CD4-positive, alpha-beta T cell treated with Interferon alpha-2 for 1 hour (primary cell): Measurements from ENCODE around the gene SOHLH1.

Experiments
- DNase-seq, 2 donors: peaks; one replicate each; pipeline ENCODE4 v3.0.0-alpha.2; 2020 to 2022

Gene SOHLH1

DNA sequence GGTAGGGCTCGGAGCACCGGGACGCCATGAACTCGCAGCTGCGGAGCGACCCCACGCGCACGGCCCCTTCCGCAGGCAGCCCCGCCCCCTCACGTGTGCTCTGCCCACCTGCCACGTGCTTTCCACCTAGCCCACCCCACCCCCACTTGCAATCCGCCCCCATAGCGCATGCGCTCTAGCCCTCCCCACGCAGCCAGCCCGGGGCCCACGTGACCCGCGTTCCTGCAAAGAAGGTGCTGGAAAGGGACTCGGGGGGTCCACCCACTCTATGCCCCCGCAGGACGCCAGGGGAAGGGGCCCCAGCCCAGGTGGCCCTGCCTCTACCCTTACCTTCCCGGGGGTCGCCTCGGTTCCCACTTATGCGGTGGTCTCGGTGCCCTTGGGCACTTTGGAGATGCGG lies at the start of gene SOHLH1:
Gene SOHLH1, minus strand, starts transcription at position 42 of the 400 bp plus-strand sequence. Its CDS starts 14 bp downstream, at position 28.
- DNase-seq: no peak

DNA sequence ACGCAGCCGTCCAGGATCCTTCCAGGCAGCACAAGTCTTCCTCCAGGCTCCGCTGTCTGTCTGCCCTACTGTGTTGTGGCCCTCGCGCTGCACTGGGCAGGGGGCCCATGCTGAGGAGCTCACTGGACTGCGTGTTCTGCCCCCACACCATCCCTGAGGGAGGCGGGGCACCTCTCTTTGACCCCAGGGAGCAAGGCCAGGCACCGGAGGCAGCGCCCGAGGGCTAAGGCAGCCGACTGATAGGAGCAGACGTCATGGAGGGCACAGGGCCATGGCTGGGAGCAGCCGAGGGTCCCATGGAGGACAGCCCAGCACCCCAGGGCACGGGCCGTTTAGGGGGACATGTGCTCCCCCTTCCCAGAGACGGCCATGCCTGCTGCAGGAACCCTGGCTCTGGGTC lies 49.4 kb upstream of the SOHLH1 start:
- no peak for DNase-seq

DNA sequence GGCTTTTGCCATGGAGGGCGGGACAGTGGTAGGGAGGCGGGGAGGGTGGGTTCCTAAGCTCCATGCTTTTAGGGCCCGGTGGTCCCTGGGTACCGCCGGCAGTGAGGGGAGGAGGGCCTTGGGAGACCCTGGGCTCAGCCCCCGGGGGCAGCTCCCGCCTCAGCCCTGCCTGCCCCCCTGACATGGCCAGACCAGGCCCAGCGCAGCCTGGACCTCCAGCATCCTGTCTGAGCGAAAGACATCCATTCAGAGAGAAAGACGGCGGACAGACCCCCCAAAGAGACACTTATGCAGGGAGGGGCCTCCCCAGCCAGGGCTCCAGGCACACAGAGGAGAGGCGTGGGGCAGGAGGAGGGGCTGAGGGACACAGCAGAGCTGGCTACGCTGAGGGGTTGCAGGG lies 48.0 kb upstream of the SOHLH1 start:
- DNase-seq: no peak

- no peak for DNase-seq
Measured at GRCh38 chr9:135746565-135746964, 47.3 kb upstream of the SOHLH1 start.

DNA sequence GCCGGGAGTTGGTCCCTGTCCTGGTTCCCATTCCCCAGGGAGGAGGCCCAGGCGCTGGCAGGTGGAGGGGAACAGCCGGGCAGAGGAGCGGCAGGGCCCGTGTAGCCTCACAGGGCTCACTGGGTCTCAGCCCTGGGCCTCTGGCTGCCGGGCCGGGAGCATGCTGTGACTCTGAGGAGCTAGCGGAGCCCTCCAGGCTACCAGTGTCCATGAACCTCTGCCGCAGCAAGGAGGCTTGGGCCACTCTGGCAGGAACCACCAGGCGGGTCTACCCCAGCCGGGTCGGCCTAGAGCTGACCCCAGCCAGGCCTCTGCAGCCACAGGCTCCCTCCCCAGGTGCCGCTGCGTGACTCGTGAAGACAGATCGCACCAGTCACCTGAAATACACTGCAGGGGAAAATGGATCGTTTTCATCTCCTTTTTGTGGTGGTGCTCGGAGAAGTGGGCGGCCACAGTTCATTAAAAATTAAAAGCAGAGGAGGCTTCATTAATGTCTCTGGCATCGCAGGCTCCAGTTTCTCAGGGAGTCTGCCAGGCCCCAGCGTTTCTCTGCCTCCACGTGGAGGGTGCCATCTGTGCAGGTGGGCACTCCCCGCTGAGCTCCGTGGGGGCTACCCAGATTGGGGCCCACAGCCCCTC lies 46.5 kb upstream of the SOHLH1 start:
- DNase-seq: no peak

DNA sequence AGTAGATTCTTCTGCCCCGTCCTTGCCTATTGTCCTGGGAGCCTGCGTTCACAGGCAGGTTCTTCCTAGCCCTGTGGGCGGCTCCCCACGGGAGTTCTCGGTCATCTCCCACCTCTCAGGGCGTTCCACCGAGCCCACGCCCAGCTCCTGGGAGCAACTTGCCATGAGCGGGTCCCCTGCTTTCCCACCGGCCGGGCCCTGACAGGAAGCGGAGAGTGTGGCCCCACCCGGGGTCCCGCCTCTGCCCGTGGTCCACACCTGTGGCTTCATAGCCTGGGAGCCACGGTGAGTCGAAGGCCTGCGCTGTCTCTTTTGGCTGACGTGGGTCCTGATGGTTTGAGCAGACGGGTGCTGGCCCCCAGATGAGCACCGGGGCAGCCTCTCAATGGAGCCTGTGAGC lies 45.9 kb upstream of the SOHLH1 start:
- no peak for DNase-seq

DNA sequence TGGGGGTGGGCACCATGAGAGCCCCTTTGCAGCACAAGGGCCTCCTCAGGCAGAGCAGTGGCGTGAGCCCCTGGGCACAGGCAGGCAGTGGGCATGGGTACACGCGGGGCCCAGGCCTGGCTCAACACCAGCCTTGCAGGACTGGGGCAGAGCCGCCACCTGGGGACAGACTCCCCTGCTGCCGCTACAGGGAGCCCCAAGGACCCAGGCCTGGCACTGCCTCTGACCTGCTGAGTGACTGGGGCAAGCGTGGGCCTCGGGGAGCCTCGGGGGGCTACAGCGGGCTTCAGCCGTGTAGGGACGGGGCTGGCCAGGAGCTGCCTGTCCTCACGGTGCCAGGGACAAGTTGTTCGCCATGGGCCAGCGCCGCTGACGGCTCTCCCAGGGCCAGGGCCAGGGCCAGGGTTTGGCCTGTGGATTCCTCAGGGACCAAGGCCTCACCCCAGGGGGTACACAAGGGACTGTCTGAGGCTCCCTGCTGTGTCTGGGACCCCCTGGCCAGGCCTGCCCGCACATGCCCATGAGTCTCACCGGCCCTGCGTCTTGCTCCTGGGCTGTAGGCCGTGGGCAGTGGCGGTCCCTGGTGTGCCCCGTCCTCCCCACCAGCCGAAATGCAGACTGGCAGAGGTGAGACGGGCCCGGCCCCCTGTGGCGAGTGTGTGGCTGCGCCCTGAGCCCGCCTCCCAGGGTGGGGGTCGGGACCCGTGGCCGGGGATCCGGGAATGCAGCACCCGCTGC lies 45.2 kb upstream of the SOHLH1 start:
- DNase-seq: no peak

DNA sequence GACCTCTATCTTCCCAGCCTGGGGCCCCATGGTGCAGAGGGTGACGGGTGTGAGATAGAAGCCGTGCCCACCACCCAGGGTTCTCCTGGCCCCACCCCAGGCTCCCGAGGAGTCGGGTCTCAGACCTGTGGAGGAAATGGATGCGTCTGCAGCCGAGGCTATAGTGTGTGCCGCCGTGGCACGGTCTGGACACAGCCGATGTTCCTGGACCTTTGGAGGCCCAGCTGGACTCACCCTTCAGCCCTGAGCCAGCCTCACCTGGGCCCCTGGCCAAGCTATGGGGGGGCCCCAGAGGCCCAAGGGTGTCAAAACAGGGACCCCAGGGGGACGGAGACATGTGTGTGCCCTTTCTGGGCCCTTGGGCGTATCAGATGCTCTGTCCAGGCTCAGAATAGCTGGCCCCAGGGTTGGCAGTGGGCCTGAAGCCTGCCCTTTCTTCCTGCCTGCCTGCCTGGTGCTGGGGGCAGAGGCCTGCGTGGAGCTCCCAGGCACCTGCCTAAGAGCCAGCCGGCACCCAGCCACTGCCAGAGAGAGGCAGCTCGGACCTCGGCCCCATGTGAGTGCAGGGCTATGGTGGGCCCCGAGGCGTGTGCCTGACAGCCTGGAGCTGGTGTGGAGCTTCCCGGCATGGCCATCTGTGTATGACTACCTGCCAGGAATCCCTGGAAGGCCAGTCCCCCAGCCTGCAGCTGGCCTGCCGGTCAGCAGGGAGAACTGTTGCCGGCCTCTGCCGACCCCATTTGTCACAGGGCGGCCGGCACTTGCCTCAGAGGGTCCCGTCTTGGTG lies 44.5 kb upstream of the SOHLH1 start:
- DNase-seq: no peak

DNA sequence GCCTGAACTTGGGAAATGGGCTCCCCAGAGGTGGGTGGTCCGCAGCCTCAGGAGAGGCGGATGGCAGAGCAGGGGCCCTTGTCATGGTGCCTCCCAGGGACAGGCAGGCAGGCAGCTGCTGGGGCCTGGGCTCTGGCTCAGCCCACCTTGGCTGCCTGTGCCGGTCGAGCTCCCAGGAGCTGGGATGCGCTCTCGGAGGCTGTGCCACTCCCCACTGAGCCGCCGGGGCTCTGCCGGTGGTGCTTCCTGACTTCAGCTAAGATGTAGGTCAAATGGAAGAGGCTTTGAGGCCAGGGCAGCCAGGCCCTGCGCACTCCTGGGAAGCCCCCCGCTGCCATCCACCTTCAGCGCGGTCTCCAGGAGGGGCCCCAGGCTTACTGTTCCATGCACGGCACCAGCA lies 43.7 kb upstream of the SOHLH1 start:
- DNase-seq: no peak

DNA sequence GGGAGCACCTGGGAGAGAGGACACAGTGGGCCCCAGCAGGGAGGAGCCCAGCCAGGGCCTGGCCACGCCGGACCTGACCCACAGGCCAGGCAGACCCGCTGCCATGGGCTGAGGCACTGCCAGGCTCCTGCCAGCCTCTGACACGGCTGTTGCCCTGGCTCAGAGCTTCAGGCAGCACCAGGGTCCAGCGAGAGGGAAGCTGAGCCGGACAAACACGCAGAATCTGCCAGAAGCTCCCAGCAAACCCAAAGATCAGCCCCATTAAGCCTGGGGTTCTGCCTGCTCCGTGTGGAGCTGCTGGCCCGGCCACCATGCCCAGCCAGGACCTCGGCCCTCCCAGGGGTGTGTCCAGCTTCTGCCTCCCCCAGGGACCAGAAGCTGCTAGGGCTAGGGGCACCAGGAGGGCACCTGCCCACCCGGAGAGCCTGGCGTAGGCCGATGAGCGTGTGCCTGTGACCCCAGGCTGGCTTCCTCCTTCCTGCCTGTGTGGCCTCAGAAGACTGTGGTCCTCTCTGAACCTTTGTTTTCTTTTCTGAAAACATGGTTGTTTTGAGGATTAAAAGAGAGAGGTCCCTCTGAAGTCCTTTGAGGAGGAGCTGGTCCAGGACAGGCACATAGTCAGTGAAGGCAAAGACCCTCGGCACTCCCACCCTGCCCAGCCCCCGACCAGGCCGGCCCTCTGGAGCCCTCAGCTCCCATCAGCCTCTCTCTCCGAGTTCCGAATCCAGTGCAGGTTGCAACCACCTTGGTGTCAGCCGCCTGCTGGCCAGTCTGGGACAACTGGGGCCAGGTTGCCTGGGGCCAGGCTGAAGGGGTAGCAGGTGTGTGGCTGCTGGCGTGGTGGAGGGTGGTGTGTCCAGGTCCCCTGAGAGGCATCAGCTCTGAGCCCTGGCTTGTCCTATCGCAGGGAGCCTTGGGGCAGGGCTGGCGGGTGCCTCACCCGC lies 42.3 kb upstream of the SOHLH1 start:
- DNase-seq: no peak

GRCh38 chr9:135739271-135740220 lies 40.3 kb upstream of the SOHLH1 start:
- no peak for DNase-seq

- no peak for DNase-seq
Measured at GRCh38 chr9:135737840-135738521, 38.7 kb upstream of the SOHLH1 start.

DNA sequence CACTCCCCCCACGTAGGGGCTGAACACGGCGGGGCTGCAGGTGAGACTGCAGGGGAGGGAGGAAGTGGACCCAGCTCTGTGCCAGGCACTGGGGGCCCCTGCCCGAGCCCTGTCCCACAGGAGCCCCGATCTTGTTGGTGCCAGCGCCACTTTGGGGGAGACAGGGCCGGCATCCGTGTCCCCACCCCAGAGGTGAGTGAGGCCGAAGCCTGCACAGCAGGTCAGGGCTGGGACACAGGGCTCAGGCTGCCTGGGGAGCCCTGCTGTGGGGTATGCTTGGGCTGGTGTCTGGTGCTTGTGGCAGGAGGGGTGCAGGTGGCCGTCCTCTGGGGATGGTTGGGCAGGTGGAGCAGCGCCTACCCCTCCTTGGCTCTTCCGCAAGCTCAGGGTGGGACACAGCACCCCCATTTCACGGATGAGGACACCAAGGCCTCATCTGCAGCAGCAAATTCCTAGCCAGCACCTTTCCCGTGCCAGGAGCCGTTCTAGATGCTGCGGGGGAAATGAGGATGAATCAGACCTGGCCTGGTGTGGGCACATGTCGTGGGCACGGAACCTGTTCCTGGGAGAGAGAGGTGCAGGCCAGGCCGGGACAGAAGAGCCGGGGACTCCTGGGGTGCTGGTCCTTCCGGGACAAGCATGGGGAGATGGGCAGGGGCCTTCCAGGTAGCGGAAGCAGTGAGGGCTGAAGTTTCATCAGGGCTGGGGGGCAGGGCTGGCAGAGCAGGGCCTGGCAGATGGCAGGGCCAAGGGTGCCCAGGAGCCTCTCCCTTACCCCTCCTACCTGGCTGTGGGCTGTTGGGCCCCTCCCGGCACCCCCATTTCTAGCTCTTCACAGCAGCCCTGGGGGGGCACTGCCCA lies 37.9 kb upstream of the SOHLH1 start:
- DNase-seq: no peak

- DNase-seq: no peak
Measured at GRCh38 chr9:135736272-135736978, 37.1 kb upstream of the SOHLH1 start.

GRCh38 chr9:135734616-135735144 lies 35.4 kb upstream of the SOHLH1 start:
- no peak for DNase-seq

DNA sequence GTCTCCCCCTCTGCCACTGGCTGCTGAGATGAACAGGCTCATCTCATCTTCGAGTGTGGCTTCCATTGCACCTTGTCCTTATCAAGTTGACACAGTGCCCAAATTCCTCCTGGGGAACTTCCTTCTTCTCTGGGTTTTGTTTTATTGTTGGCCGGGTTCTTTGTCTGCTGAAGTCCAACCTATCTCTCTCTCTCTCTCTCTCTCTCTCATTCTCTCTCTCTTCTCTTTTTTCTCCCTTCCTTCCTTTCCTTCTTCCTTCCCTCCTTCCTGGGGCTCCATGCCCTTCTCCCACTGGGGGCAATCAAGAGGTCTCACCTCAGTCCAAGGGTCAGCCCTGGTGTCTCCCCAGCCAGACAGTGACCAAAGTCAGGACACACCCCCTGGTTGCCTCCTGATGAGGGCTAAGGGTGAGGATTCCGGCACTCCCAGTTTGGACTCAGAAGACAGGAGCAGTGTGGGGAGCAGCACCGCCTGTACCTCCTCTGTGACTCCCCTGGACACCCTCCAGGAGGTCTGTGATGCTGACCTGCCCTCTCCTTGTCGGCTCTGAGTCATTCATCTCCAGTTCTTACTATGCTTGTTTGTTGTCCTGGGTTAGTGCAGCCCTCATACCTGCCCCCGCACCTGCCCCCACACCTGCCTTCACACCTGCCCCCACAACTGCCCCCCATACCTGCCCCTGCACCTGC lies 33.4 kb upstream of the SOHLH1 start:
- DNase-seq: no peak

- DNase-seq: no peak
Measured at GRCh38 chr9:135731454-135731853, 32.2 kb upstream of the SOHLH1 start.

DNA sequence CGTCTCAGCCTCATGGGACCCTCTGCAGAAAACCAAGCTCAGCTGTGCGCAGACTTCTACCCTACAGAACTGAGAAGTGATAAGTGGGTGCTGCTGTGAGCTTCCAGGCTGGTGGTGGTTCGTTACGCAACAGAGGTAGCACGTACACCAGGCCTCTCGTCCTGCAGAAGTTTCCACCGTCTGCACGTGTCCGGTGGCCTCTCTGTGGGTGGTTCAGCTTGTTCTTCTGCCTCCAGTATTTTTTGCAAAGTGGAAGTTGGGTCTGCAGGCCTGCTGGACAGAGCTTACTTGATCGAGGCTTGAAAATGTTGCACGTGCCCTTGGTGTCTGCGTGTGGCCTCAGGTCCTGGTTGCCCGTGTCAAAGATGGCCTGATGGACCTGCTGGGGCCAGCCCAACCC lies 30.2 kb upstream of the SOHLH1 start:
- DNase-seq: no peak
